ENCODE data around the gene CCDC60.

The CCDC60 gene

GRCh38 chr12:119589097-119589496 is 254.6 kb downstream of the CCDC60 start:
- peak; percentile 60 for DNase-seq (ENCODE audit: low read depth)
- H3K4me3 ChIP-seq (ENCODE audit: low read depth, low read length): no peak overlapping the region

- no peak for DNase-seq (ENCODE audit: low read depth)
- no peak overlapping the region for H3K4me3 ChIP-seq (ENCODE audit: low read depth, low read length)
Measured at GRCh38 chr12:119589634-119590033, 255.1 kb downstream of the CCDC60 start.

Measured in skeletal muscle cell (primary cell).